OCI-LY7 (cell line): ENCODE measurements around the gene CELF3.

Source experiments
- EZH2phosphoT487 ChIP-seq: fragments of 200-600 bp; sonication (generic); IDR thresholded peaks from 2 replicates; pipeline ENCODE4 v1.6.1; 2018; ENCODE audit warnings: low read depth, borderline replicate concordance, mild to moderate bottlenecking, mixed run types, antibody characterized with exemption, low read length, moderate library complexity, mixed read lengths
- TF ChIP-seq, protein P1 (sequence below): fragments of 200-600 bp; sonication (generic); conservative IDR thresholded peaks from 2 replicates; pipeline ENCODE4 v1.5.1; 2014; ENCODE audit warnings: mild to moderate bottlenecking, antibody characterized with exemption, low read length, moderate library complexity, mixed read lengths

DNA sequence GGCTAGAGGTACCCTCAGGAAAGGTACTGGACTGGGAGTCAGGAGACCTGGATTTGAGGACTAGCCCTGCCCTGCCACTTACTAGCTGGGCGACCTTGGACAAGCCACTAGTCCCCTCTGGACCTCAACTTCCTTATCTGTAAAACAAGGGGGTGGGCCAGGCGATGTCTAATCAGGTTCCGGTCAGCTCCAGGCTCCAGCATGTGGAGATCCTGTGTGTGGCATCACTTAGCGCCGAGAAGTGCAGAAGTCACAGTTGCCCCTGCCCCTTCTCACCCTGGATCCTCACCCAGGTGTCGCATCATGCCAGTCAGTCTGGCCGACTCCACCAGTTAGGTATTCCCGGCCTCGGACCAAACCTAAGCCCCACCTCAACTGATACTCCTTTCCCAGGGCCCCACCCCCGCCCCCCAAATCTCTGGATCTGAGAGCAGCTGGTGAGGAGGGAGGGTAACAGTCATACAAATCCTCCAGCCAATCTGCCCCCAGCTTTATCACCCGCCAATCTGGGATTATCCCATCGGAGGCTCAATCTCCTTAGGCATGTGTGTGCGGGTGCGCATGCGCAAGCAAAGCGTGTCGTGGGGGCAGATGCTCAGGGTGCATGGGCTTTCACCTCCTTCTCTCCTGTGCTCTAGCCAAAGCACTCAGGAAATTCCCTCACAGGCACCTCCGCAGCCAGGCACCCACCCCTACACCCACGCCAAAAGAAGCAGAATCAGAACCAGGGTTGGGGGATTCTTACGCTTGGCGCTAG, 5.4 kb downstream of the CELF3 start:
- TF ChIP-seq, protein P1, sequence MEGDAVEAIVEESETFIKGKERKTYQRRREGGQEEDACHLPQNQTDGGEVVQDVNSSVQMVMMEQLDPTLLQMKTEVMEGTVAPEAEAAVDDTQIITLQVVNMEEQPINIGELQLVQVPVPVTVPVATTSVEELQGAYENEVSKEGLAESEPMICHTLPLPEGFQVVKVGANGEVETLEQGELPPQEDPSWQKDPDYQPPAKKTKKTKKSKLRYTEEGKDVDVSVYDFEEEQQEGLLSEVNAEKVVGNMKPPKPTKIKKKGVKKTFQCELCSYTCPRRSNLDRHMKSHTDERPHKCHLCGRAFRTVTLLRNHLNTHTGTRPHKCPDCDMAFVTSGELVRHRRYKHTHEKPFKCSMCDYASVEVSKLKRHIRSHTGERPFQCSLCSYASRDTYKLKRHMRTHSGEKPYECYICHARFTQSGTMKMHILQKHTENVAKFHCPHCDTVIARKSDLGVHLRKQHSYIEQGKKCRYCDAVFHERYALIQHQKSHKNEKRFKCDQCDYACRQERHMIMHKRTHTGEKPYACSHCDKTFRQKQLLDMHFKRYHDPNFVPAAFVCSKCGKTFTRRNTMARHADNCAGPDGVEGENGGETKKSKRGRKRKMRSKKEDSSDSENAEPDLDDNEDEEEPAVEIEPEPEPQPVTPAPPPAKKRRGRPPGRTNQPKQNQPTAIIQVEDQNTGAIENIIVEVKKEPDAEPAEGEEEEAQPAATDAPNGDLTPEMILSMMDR = no peak
- no peak for TF ChIP-seq EZH2phosphoT487
